Nephron progenitor cell (in vitro differentiated cells): Measurements from ENCODE around the gene FGG.

ENCODE experiments used
- DNase-seq: peaks from one replicate; pipeline ENCODE4 v3.0.0; 2021
- H3K27ac Mint-ChIP-seq: 2 replicates; pipeline ENCODE4 v1.8.0; 2021; ENCODE audit warnings: mild to moderate bottlenecking, moderate library complexity, mixed read lengths
- H3K27me3 Mint-ChIP-seq: 2 replicates; pipeline ENCODE4 v1.8.0; 2021; ENCODE audit warnings: mild to moderate bottlenecking, low read depth, mixed read lengths; ENCODE audit not compliant: poor library complexity
- H3K36me3 Mint-ChIP-seq: 2 replicates; pipeline ENCODE4 v1.8.0; 2021; ENCODE audit warnings: low read depth, mixed read lengths
- H3K4me1 Mint-ChIP-seq: 2 replicates; pipeline ENCODE4 v1.8.0; 2021; ENCODE audit warnings: mixed read lengths
- H3K4me3 Mint-ChIP-seq: 2 replicates; pipeline ENCODE4 v1.8.0; 2021; ENCODE audit warnings: mild to moderate bottlenecking, moderate library complexity, mixed read lengths
- H3K9me3 Mint-ChIP-seq: 2 replicates; pipeline ENCODE4 v1.8.0; 2021; ENCODE audit warnings: mild to moderate bottlenecking, moderate library complexity, mixed read lengths
- CTCF ChIP-seq: fragments of 200-600 bp; sonication (generic); IDR thresholded peaks from 2 replicates; pipeline ENCODE4 v1.5.0; 2021; ENCODE audit warnings: antibody characterized with exemption

The FGG gene

GRCh38 chr4:154609532-154609931, 2.9 kb downstream of the FGG start:
- H3K36me3 Mint-ChIP-seq: no peaks in the 10 kb centered on the region
- TF ChIP-seq CTCF: no peak
- no peak overlapping the region for H3K27ac Mint-ChIP-seq
- no peaks in the 10 kb centered on the region for H3K4me1 Mint-ChIP-seq
- no peaks in the 10 kb centered on the region for H3K9me3 Mint-ChIP-seq
- H3K27me3 Mint-ChIP-seq: peaks cover 10% of the 10 kb centered on the region
- no peak for DNase-seq
- no peak overlapping the region for H3K4me3 Mint-ChIP-seq

DNA sequence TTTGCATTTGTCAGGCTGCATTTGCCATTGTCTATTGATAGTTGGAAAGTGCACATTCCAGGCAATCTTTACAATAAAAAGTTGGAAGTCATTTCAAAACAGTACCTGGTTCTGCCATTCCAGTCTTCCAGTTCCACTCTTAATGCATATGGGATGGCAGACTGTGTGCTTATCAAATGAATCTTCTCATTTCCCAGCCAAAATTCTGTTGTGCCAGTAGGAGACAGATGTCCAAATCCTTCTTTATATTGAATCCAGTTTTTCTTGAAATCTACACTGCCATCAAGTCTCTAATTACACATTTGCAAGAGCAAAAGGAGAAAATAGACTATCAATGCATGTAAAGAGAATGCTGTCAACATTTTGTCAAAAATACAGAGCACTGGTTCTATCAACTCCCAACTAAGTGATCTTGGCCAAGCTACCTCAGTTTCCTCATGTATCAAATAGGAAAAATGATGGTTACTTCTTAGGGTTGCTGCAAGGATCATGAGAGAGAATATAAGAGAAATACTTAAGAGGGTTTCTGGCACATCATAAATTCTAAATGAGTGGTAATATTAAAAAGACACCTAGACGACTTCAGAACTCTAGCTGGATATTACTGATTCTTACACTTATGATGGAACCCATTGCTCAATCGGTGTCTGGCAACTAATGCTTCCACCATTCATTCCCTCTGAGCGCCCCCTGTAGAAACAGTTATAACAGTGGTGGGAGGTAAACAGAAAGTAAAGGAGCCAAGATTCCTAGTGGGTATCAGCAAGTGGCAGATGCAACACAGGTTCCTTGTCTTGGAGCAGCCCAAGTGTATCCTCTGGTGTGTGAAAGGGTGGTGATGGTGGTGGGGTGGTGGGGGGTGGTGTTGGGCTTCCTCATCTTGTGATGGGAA, 3.8 kb downstream of the FGG start:
- H3K4me3 Mint-ChIP-seq: no peak overlapping the region
- H3K4me1 Mint-ChIP-seq: no peaks in the 10 kb centered on the region
- H3K27ac Mint-ChIP-seq: no peak overlapping the region
- no peaks in the 10 kb centered on the region for H3K36me3 Mint-ChIP-seq
- no peaks in the 10 kb centered on the region for H3K9me3 Mint-ChIP-seq
- TF ChIP-seq CTCF: no peak
- peaks cover 10% of the 10 kb centered on the region for H3K27me3 Mint-ChIP-seq
- no peak for DNase-seq

- Mint-ChIP-seq H3K9me3 (no peaks in the 10 kb centered on the region), H3K4me1 (no peaks in the 10 kb centered on the region), H3K4me3 (no peak overlapping the region), H3K27ac (no peak overlapping the region), H3K36me3 (no peaks in the 10 kb centered on the region), H3K27me3 (peaks cover 13% of the 10 kb centered on the region)
- TF ChIP-seq CTCF: no peak
- DNase-seq: no peak
Observed at GRCh38 chr4:154606728-154607723, 5.4 kb downstream of the FGG start.

- Mint-ChIP-seq H3K9me3 (no peaks in the 10 kb centered on the region), H3K36me3 (no peaks in the 10 kb centered on the region), H3K27ac (no peak overlapping the region), H3K4me1 (no peaks in the 10 kb centered on the region), H3K4me3 (no peak overlapping the region), H3K27me3 (peaks cover 13% of the 10 kb centered on the region)
- DNase-seq: no peak
- TF ChIP-seq CTCF: no peak
Observed at GRCh38 chr4:154604696-154605200, 7.7 kb downstream of the FGG start.

DNA sequence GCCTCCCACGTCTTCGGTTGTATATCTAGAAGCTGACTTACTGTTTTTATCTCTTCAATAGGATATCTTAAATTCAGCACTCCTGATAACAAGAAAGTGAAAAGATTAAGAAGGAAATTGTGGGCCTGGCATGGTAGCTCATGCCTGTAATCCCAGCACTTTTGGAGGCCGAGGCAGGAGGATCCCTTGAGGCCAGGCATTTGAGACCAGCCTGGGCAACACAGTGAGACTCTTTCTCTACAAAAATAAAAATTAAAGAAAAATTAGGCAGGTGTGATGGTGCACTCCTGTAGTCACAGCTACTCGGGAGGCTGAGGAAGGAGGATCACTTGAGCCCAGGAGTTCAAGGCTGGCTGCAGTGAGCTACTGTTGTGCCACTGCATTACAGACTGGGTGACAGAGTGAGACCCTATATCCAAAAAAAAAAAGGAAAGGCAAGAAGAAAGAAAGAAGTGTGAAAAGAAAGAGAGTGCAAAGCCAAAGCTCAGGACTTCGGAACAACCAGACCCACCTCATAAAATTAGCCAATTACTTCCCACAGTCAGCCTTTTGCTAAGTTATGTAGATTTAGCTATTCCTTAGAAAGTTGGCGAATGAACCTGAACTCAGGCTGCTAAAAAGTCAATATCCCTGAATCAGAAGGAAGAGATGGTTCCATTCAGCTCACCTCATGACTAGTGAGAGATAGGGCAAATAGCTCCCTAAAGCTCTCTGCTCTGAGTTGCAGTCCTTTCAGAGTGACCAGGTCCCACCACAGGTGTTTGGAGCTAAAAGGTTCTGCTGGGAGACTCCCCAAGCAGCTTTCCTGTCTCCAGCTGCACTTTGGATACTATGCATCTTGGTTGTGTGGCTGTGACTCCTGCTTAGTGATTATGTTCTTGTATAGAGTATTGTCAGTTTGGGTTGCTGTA, 9.2 kb downstream of the FGG start:
- no peak overlapping the region for H3K27ac Mint-ChIP-seq
- peaks cover 13% of the 10 kb centered on the region for H3K27me3 Mint-ChIP-seq
- no peak for TF ChIP-seq CTCF
- no peaks in the 10 kb centered on the region for H3K9me3 Mint-ChIP-seq
- no peaks in the 10 kb centered on the region for H3K4me1 Mint-ChIP-seq
- H3K4me3 Mint-ChIP-seq: no peak overlapping the region
- no peak for DNase-seq
- no peaks in the 10 kb centered on the region for H3K36me3 Mint-ChIP-seq
